ENCODE data around the gene APBA2. TPM values are rescaled to one million over a fixed set of nuclear protein-coding genes. Genes with fewer than 3 reads are reported as not detected.

Gene APBA2
- total RNA-seq, 1 donor from 2014 or later, result 35.8 TPM

DNA sequence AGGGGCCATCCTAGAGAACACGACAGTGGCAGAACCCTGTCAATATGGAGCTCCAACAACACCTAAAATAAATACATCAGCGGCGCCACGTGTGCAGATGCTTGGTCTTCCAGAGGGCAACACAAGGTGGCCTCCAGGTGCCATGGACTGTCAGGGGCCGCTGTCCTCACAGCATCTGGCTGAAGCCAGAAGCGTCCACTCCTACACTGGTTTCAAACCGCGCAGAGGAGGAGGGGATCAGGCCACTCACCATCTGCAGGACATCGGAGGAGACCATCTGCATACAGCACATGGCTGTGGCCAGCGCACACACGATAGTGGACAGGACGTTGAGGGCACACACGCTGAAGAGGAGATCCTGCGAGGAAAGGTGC is 265.7 kb downstream of the APBA2 start:
- H3K9ac ChIP-seq, result no peak overlapping the region
- no peak overlapping the region for H3K27ac ChIP-seq
- H3F3A ChIP-seq (ENCODE audit: low read depth), result no peaks in the 10 kb centered on the region
- Mint-ChIP-seq H3K36me3 (peaks cover 4% of the 10 kb centered on the region), H3K4me1 (no peaks in the 10 kb centered on the region), H3K9me3 (peaks cover 2% of the 10 kb centered on the region), H3K27ac (no peak overlapping the region), H3K4me3 (no peak overlapping the region), H3K27me3 (ENCODE audit: insufficient read depth, low read depth) (no peaks in the 10 kb centered on the region)
- H3K4me2 ChIP-seq, result no peak overlapping the region
- H3K4me1 ChIP-seq, result no peaks in the 10 kb centered on the region
- peaks cover 5% of the 10 kb centered on the region for H3K9me3 ChIP-seq (ENCODE audit: low read depth)
- H2AFZ ChIP-seq (replicated peaks), result no peak overlapping the region
- TF ChIP-seq EZH2 (IDR thresholded peaks at IDR 0.05), result no peak
- TF ChIP-seq, protein P1, sequence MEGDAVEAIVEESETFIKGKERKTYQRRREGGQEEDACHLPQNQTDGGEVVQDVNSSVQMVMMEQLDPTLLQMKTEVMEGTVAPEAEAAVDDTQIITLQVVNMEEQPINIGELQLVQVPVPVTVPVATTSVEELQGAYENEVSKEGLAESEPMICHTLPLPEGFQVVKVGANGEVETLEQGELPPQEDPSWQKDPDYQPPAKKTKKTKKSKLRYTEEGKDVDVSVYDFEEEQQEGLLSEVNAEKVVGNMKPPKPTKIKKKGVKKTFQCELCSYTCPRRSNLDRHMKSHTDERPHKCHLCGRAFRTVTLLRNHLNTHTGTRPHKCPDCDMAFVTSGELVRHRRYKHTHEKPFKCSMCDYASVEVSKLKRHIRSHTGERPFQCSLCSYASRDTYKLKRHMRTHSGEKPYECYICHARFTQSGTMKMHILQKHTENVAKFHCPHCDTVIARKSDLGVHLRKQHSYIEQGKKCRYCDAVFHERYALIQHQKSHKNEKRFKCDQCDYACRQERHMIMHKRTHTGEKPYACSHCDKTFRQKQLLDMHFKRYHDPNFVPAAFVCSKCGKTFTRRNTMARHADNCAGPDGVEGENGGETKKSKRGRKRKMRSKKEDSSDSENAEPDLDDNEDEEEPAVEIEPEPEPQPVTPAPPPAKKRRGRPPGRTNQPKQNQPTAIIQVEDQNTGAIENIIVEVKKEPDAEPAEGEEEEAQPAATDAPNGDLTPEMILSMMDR (IDR thresholded peaks at IDR 0.05), result no peak
- H3K36me3 ChIP-seq, result no peaks in the 10 kb centered on the region
- no peaks in the 10 kb centered on the region for H3K27me3 ChIP-seq
- no peaks in the 10 kb centered on the region for H3K79me2 ChIP-seq (ENCODE audit: low read depth)
- no peak for DNase-seq (ENCODE audit: low spot score)
- H4K20me1 ChIP-seq (ENCODE audit: low read depth), result no peaks in the 10 kb centered on the region
- H3K4me3 ChIP-seq, result no peak overlapping the region

DNA sequence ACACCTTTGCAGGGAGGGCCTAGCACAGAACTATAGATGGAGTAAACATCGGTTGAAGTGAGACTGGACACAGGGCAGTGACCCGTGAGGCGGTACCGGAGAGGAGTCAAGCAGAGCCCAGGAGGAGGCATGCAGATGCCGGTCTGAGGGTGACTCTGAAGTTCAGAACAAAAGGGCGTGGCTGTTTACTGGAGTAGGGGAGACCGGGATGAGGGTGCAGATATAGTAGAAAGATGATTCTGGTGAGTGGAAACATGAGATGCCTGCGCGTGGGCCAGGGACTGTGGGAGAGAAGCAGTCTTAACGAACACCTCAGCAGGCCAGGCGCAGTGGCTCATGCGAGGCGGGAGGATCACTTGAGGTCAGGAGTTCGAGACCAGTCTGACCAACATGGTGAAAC is 270.7 kb downstream of the APBA2 start:
- no peak overlapping the region for H3K27ac Mint-ChIP-seq
- no peak overlapping the region for H3K4me3 Mint-ChIP-seq
- H3K4me3 ChIP-seq, result no peak overlapping the region
- peaks cover 5% of the 10 kb centered on the region for H3K9me3 ChIP-seq (ENCODE audit: low read depth)
- TF ChIP-seq EZH2phosphoT487 (IDR thresholded peaks at IDR 0.05), result no peak
- TF ChIP-seq, protein P1 (IDR thresholded peaks at IDR 0.05), result no peak
- TF ChIP-seq EZH2 (IDR thresholded peaks at IDR 0.05), result no peak
- H3K4me1 ChIP-seq, result no peaks in the 10 kb centered on the region
- peaks cover 12% of the 10 kb centered on the region for H3K36me3 Mint-ChIP-seq
- no peak overlapping the region for H3K27ac ChIP-seq
- H2AFZ ChIP-seq (replicated peaks), result no peak overlapping the region
- no peaks in the 10 kb centered on the region for H3K79me2 ChIP-seq (ENCODE audit: low read depth)
- H3K4me1 Mint-ChIP-seq, result no peaks in the 10 kb centered on the region
- H3K27me3 ChIP-seq, result no peaks in the 10 kb centered on the region
- no peak overlapping the region for H3K4me2 ChIP-seq
- H3K27me3 Mint-ChIP-seq (ENCODE audit: insufficient read depth, low read depth), result peaks cover 2% of the 10 kb centered on the region
- H4K20me1 ChIP-seq (ENCODE audit: low read depth), result no peaks in the 10 kb centered on the region
- H3F3A ChIP-seq (ENCODE audit: low read depth), result no peaks in the 10 kb centered on the region
- no peak overlapping the region for H3K9ac ChIP-seq
- DNase-seq (ENCODE audit: low spot score), result no peak
- H3K36me3 ChIP-seq, result no peaks in the 10 kb centered on the region
- peaks cover 9% of the 10 kb centered on the region for H3K9me3 Mint-ChIP-seq

GRCh38 chr15:29159771-29160455 is 274.1 kb downstream of the APBA2 start:
- Histone ChIP-seq H3F3A (ENCODE audit: low read depth) (no peaks in the 10 kb centered on the region), H4K20me1 (ENCODE audit: low read depth) (no peaks in the 10 kb centered on the region), H3K27ac (no peak overlapping the region), H3K4me2 (no peak overlapping the region), H3K27me3 (no peaks in the 10 kb centered on the region), H3K4me3 (no peak overlapping the region), H2AFZ (replicated peaks) (no peak overlapping the region), H3K9me3 (ENCODE audit: low read depth) (peaks cover 4% of the 10 kb centered on the region), H3K79me2 (ENCODE audit: low read depth) (no peaks in the 10 kb centered on the region), H3K4me1 (no peaks in the 10 kb centered on the region), H3K36me3 (no peaks in the 10 kb centered on the region), H3K9ac (no peak overlapping the region)
- peaks cover 5% of the 10 kb centered on the region for H3K27me3 Mint-ChIP-seq (ENCODE audit: insufficient read depth, low read depth)
- no peak overlapping the region for H3K27ac Mint-ChIP-seq
- no peaks in the 10 kb centered on the region for H3K4me1 Mint-ChIP-seq
- H3K9me3 Mint-ChIP-seq, result peaks cover 21% of the 10 kb centered on the region
- DNase-seq (ENCODE audit: low spot score), result no peak
- H3K36me3 Mint-ChIP-seq, result peaks cover 10% of the 10 kb centered on the region
- no peak overlapping the region for H3K4me3 Mint-ChIP-seq
- TF ChIP-seq EZH2phosphoT487 (IDR thresholded peaks at IDR 0.05) (no peak), EZH2 (IDR thresholded peaks at IDR 0.05) (no peak)
- TF ChIP-seq, protein P1 (IDR thresholded peaks at IDR 0.05), result no peak
